HFFc6 (cell line): Measurements from ENCODE around the gene SOX6. TPM values are rescaled to one million over a fixed set of nuclear protein-coding genes. Genes with fewer than 3 reads are reported as not detected.

ENCODE experiments used
- DNase-seq: peaks from one replicate; pipeline ENCODE4 v3.0.0-alpha.2; 2018
- H3K27ac Mint-ChIP-seq: 2 replicates; pipeline ENCODE4 v1.8.0; 2020; ENCODE audit warnings: mild to moderate bottlenecking, mixed read lengths
- H3K27me3 Mint-ChIP-seq: 2 replicates; pipeline ENCODE4 v1.8.0; 2021; ENCODE audit warnings: mild to moderate bottlenecking, moderate library complexity, mixed read lengths; ENCODE audit not compliant: insufficient read depth
- H3K36me3 Mint-ChIP-seq: 2 replicates; pipeline ENCODE4 v1.8.0; 2021; ENCODE audit warnings: low read depth, mixed read lengths
- H3K4me1 Mint-ChIP-seq: 2 replicates; pipeline ENCODE4 v1.8.0; 2020; ENCODE audit warnings: low read depth, mixed read lengths
- H3K4me3 Mint-ChIP-seq: 2 replicates; pipeline ENCODE4 v1.8.0; 2020; ENCODE audit warnings: mild to moderate bottlenecking, moderate library complexity, mixed read lengths
- H3K9me3 Mint-ChIP-seq: 2 replicates; pipeline ENCODE4 v1.8.0; 2020; ENCODE audit warnings: mild to moderate bottlenecking, mixed read lengths
- total RNA-seq, 6 experiments: library from RNA; stranded (reverse); fragmentation: NEBNext Ultra II Directional; extraction: Animal tissue kit (Norgen Biotek cat#: 25700); gene quantifications; 2 replicates in 1 of 6; 3 replicates in 5 of 6; pipeline ENCODE4 v1.2.3, GENCODE V29; 2021
- TF ChIP-seq, protein P1 (sequence below): fragments of 200-600 bp; sonication (generic); IDR thresholded peaks from 2 replicates; pipeline ENCODE4 v1.5.0; 2021; ENCODE audit warnings: antibody characterized with exemption, mild to moderate bottlenecking

Gene SOX6
- total RNA-seq, 6 experiments from 2014 or later, result 0.66 to 6.5 (median 1.4) TPM

DNA sequence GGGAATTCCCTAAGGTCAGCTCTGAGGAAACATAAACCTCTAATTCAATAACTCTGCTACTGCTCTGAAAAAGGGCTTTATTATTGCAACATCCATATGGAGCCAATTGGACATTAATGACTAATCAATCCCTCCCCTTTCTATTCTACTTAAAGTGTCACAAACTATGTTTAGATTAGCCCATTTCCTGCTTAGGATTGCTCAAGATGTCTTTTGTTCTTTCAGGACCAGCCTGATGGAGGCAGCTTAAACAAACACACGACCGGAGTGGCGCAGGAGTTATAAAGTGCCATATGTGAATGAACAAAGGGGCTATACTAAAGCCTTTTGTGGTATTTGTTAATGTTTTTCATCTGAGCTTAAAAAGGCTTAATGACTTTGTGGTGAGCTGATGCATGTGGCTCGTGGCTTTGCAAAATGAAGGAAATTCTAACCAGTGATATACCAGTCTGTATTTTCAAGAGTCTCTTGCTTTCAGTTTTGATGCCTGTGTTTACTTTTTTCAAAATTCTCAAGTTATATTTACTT lies 354.4 kb downstream of the SOX6 start:
- DNase-seq, result peak; percentile 83
- H3K9me3 Mint-ChIP-seq, result no peaks in the 10 kb centered on the region

GRCh38 chr11:16001044-16001568 lies 355.2 kb downstream of the SOX6 start:
- Mint-ChIP-seq H3K4me1 (peaks cover 37% of the 10 kb centered on the region), H3K27me3 (peaks cover 2% of the 10 kb centered on the region; the same call in 1 of the 2 replicates), H3K9me3 (no peaks in the 10 kb centered on the region), H3K36me3 (no peaks in the 10 kb centered on the region), H3K27ac (peak overlapping the region; percentile 68; the same call in 1 of the 2 replicates), H3K4me3 (peak overlapping the region; percentile 79)
- DNase-seq, result no peak
- TF ChIP-seq, protein P1, sequence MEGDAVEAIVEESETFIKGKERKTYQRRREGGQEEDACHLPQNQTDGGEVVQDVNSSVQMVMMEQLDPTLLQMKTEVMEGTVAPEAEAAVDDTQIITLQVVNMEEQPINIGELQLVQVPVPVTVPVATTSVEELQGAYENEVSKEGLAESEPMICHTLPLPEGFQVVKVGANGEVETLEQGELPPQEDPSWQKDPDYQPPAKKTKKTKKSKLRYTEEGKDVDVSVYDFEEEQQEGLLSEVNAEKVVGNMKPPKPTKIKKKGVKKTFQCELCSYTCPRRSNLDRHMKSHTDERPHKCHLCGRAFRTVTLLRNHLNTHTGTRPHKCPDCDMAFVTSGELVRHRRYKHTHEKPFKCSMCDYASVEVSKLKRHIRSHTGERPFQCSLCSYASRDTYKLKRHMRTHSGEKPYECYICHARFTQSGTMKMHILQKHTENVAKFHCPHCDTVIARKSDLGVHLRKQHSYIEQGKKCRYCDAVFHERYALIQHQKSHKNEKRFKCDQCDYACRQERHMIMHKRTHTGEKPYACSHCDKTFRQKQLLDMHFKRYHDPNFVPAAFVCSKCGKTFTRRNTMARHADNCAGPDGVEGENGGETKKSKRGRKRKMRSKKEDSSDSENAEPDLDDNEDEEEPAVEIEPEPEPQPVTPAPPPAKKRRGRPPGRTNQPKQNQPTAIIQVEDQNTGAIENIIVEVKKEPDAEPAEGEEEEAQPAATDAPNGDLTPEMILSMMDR, result no peak

More for the DNA sequence above, 354.4 kb downstream of the SOX6 start:
- H3K36me3 Mint-ChIP-seq, result no peaks in the 10 kb centered on the region
- peak overlapping the region; percentile 79 for H3K4me3 Mint-ChIP-seq
- TF ChIP-seq, protein P1, result no peak
- H3K4me1 Mint-ChIP-seq, result peaks cover 37% of the 10 kb centered on the region
- 0 out of 2 replicates have a peak, but pooled peaks cover 2% of the 10 kb centered on the region for H3K27me3 Mint-ChIP-seq
- peak overlapping the region; percentile 68 for H3K27ac Mint-ChIP-seq

DNA sequence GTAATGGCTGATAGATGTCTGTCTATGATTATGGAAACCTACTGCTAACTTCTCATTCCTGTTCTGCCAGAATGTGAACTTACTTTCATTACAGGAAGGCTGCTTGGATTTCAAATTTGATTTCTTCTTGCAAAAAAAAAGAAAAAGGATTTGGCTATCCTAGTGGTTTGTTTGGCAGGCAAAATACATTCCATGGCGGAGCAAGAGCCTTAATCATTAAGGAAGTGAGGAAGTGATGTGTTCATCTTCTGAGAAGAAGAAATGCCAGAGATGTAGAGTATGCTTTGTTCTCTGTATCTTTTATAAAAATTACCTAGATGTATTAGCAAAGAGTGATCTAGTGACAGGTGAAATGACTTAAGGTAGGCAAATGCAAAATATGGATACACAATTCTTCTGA lies 356.3 kb downstream of the SOX6 start:
- Mint-ChIP-seq H3K4me3 (peak overlapping the region; percentile 22; the same call in 1 of the 2 replicates), H3K27ac (peak overlapping the region; percentile 25; the same call in 1 of the 2 replicates), H3K4me1 (peaks cover 37% of the 10 kb centered on the region), H3K9me3 (no peaks in the 10 kb centered on the region), H3K27me3 (peaks cover 2% of the 10 kb centered on the region; the same call in 1 of the 2 replicates), H3K36me3 (no peaks in the 10 kb centered on the region)
- peak; percentile 53 for DNase-seq
- TF ChIP-seq, protein P1, result no peak

DNA sequence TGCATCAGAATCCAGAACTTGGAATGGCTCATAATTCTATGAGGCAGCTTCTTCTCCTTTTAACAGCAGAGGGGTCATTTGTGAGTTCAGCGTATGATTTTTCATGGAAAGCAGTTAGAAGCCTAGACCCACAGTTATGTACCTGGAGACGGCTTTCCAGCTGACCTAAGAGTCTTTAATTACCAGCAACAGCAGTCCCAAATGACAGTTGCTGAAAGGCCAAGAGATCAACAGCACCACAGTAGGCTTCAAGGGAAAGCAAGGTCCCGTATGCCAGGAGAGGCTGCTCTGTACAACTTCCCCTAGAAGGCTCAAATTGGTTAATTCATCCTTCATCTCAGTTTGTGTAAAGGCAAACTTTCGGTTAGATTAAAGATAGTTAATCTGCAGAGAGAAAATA lies 363.0 kb downstream of the SOX6 start:
- no peak for DNase-seq
- Mint-ChIP-seq H3K4me1 (no peaks in the 10 kb centered on the region), H3K27me3 (peaks cover 2% of the 10 kb centered on the region), H3K9me3 (no peaks in the 10 kb centered on the region), H3K36me3 (no peaks in the 10 kb centered on the region), H3K27ac (no peak overlapping the region), H3K4me3 (no peak overlapping the region)
- TF ChIP-seq, protein P1, result no peak

- Mint-ChIP-seq H3K9me3 (no peaks in the 10 kb centered on the region), H3K27ac (no peak overlapping the region), H3K27me3 (no peaks in the 10 kb centered on the region; the same call in none of the 2 replicates), H3K36me3 (no peaks in the 10 kb centered on the region), H3K4me1 (no peaks in the 10 kb centered on the region), H3K4me3 (no peak overlapping the region)
- DNase-seq, result no peak
- TF ChIP-seq, protein P1, result no peak
Observed at GRCh38 chr11:15991215-15991614, 365.1 kb downstream of the SOX6 start.
